ENCODE results near the gene ALK.

The ALK gene

GRCh38 chr2:29560030-29560429, 361.4 kb downstream of the ALK start:
- TF ChIP-seq, protein P1, sequence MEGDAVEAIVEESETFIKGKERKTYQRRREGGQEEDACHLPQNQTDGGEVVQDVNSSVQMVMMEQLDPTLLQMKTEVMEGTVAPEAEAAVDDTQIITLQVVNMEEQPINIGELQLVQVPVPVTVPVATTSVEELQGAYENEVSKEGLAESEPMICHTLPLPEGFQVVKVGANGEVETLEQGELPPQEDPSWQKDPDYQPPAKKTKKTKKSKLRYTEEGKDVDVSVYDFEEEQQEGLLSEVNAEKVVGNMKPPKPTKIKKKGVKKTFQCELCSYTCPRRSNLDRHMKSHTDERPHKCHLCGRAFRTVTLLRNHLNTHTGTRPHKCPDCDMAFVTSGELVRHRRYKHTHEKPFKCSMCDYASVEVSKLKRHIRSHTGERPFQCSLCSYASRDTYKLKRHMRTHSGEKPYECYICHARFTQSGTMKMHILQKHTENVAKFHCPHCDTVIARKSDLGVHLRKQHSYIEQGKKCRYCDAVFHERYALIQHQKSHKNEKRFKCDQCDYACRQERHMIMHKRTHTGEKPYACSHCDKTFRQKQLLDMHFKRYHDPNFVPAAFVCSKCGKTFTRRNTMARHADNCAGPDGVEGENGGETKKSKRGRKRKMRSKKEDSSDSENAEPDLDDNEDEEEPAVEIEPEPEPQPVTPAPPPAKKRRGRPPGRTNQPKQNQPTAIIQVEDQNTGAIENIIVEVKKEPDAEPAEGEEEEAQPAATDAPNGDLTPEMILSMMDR (IDR thresholded peaks at IDR 0.05; ENCODE audit: borderline replicate concordance, insufficient read depth, low read depth, low read length): no peak

GRCh38 chr2:29559578-29559977, 361.8 kb downstream of the ALK start:
- TF ChIP-seq, protein P1 (IDR thresholded peaks at IDR 0.05; ENCODE audit: borderline replicate concordance, insufficient read depth, low read depth, low read length): no peak

More at GRCh38 chr2:29560030-29560429, 361.4 kb downstream of the ALK start:
- H3K4me3 ChIP-seq (ENCODE audit: low read depth, low read length): no peak overlapping the region

GRCh38 chr2:29558097-29558496, 363.3 kb downstream of the ALK start:
- no peak overlapping the region for H3K4me3 ChIP-seq (ENCODE audit: low read depth, low read length)
- TF ChIP-seq, protein P1 (IDR thresholded peaks at IDR 0.05; ENCODE audit: borderline replicate concordance, insufficient read depth, low read depth, low read length): no peak

More at GRCh38 chr2:29559578-29559977, 361.8 kb downstream of the ALK start:
- H3K4me3 ChIP-seq (ENCODE audit: low read depth, low read length): no peak overlapping the region

DNA sequence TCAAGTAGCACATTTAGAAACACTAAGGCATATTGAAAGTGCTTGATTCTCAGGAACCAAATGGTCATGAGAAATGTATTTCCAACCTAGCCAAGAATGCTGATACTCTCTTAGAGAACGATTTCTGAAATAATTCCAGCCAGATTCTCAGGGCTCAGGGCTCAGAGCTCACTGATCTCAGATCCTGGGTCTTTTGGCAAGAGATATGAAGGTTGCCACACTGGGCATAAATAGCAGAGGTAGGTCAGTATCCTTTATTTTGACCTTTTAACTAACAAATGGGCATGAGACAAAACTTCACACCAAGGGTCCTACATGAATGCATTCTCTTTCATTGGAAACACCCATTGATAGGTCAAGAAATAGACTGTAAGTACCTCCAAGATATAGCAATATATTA, 364.1 kb downstream of the ALK start:
- TF ChIP-seq, protein P1 (IDR thresholded peaks at IDR 0.05; ENCODE audit: borderline replicate concordance, insufficient read depth, low read depth, low read length): no peak

DNA sequence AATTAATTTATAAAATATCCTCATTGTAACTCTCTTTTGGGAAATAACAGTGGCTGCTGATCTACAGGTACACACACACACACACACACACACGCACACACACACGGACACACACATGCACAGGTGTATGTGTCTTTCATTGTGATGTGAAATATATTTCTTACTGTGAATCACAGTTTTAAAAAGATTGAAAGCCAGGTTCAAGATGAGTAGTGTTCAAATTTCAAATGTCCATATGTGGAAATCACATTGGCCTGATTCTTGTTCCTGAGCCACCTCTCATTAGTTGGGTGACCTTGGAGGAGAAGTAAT, 372.4 kb downstream of the ALK start:
- TF ChIP-seq, protein P1 (IDR thresholded peaks at IDR 0.05; ENCODE audit: borderline replicate concordance, insufficient read depth, low read depth, low read length): no peak

More for the DNA sequence above, 364.1 kb downstream of the ALK start:
- H3K4me3 ChIP-seq (ENCODE audit: low read depth, low read length): no peak overlapping the region

GRCh38 chr2:29544917-29545316, 376.5 kb downstream of the ALK start:
- TF ChIP-seq, protein P1 (IDR thresholded peaks at IDR 0.05; ENCODE audit: borderline replicate concordance, insufficient read depth, low read depth, low read length): no peak
- H3K4me3 ChIP-seq (ENCODE audit: low read depth, low read length): no peak overlapping the region

More for the DNA sequence above, 372.4 kb downstream of the ALK start:
- H3K4me3 ChIP-seq (ENCODE audit: low read depth, low read length): no peak overlapping the region

DNA sequence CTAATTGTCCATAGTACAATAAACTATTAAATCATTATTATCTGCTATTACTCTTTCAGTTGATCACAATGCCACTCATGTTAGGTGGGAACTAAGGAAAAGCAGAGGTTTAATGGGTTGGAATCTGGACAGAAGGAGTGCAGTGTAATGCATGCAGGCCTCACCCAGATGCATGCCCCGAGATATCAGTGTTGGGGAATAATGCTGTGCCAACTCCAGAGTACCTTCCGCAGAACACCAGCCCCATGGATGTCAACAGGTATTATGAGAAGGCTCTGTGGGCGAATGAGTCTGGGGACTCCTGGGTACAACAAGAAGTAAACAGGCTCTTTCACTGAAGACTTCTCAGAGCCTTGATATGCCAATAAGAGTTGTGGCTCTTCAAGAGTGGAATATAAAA, 377.4 kb downstream of the ALK start:
- TF ChIP-seq, protein P1 (IDR thresholded peaks at IDR 0.05; ENCODE audit: borderline replicate concordance, insufficient read depth, low read depth, low read length): no peak

More for the DNA sequence above, 377.4 kb downstream of the ALK start:
- no peak overlapping the region for H3K4me3 ChIP-seq (ENCODE audit: low read depth, low read length)
